ENCODE results near the gene POLR2F.

The POLR2F gene

DNA sequence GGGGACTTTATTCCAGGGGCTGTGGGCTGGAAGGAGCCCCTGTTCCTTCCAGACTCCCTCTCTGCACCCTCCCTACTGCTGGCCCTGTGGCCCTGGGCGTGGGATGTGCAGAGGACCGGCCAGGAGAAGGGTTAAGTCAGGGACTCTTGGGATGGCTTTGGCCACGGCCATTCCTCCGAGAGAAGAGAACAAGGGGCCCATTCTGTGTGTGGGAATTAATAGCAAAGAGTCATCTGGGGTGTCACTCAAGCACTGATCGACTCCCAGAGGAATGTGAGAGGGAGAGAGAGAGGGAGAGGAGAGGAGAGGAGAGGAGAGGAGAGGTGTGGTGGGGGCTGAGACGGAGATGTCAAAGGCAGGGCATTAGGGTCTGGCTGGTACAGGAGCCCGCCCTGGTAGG, 45.0 kb downstream of the POLR2F start:
- DNase-seq (ENCODE audit: extremely low read depth in 1 of 2, low read depth in 1 of 2) = no peak

DNA sequence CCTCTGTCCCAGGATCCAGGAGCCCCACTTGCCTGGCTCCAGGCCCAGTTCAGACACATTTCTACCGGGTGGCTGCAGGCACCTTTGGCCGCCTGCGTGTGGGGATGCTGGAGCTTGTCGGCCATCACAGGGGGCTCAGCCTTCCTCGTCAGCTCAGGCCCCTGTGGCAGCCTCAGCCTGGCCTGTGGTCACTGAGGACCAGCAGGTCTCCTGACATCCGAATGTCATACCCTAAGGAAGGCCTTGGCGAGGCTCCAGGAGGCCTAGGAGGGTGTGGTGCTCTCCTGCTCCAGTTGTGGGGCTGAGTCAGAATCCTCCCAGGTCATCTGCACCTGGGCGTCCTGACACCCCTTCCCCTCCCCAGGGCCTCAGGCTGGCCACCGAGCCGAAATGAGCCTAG, 45.7 kb downstream of the POLR2F start:
- no peak for DNase-seq (ENCODE audit: extremely low read depth in 1 of 2, low read depth in 1 of 2)

DNA sequence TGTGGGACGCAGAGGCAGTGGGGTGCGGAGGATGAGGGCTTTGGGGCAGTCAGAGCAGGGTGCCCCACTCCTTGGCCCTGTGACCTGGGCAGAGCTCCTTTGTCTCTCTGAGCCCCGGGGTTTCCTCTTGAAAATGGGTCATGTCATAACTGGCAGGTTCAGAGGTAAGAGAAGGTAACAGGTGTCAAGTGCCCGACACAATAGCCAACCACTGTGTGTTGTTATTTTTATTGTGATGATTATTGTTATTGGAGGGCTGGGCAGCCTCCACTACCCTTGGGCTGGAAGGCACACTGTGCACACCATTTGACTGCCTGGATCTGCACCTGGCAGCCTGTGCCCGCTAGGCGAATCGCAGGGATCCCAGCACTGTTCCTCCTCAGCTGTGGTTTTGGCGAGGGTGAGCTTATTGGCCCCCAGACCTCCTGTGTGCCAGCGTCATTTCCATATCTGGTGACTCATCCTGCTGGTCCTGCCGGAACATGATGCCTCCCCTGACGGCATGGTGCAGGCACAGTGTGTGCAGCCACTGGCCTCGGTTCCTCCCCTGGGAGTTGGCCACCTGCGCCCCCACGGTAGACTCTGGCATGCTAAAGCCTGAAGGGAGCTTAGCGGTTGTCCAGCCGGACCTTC, 46.3 kb downstream of the POLR2F start:
- DNase-seq (ENCODE audit: extremely low read depth in 1 of 2, low read depth in 1 of 2) = no peak

DNA sequence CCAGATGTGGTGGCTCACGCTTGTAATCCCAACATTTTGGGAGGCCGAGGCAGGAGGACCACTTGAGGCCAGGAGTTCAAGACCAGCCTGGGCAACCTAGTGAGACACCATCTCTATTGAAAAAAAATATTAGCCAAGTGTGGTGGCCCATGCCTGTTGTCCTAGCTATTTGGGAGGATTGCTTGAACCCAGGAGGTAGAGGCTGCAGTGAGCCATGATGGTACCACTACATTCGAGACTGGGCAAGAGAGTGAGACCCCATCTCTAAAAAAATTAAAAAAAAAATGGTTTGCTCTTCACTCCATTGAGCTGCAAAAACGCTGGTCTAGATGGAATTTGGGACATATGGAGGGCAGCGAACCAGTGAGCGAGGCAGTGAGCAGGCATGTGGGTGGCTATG, 52.4 kb downstream of the POLR2F start:
- DNase-seq (ENCODE audit: extremely low read depth in 1 of 2, low read depth in 1 of 2) = no peak

DNA sequence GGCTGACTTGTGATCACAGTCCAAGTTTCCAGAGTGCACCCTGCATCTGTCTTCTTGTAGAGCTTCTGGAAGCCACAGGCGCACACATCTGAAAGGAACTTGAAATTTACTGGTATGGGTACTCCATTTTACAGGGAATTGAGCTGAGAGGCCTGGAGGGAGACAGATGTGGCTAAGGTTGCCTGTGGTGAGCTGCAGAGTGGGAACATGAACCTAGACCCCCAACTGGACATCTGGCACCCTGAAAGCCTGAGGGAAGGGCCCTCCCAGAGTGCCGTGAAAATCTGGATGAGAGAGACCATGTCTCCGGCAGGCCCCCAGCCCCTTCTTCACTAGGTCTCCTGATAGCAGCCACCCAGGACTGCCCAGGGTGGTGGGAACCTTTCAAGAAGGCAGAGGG, 53.4 kb downstream of the POLR2F start:
- DNase-seq (ENCODE audit: extremely low read depth in 1 of 2, low read depth in 1 of 2) = no peak

DNA sequence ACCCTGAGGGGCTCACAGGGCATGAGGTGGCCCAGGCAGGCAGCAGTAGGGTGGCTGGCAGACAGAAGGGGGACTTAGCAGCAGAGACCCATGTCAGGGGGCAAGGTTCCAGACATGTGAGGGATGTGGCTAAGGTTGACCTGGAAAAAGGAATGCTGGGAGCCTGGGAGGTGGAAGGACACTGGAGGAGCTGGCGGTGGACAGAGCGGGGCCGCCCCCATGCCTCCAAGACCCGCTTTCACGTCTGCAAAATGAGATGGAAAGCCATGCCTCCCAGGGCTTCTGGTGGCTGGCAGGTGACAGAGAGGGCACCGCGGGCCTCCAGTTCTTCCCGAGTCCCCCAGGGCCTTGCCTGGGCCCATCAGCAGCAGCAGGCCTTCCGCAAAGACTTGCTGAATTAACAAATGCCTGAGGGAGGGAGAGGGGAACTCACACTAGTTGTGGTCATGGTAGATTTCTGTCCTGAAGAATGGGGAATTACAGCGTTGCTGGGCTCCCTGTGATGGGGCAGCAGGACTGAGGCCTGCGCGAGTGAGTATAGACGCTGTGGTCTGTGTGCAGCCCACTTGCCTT, 53.9 kb downstream of the POLR2F start:
- DNase-seq (ENCODE audit: extremely low read depth in 1 of 2, low read depth in 1 of 2) = no peak

DNA sequence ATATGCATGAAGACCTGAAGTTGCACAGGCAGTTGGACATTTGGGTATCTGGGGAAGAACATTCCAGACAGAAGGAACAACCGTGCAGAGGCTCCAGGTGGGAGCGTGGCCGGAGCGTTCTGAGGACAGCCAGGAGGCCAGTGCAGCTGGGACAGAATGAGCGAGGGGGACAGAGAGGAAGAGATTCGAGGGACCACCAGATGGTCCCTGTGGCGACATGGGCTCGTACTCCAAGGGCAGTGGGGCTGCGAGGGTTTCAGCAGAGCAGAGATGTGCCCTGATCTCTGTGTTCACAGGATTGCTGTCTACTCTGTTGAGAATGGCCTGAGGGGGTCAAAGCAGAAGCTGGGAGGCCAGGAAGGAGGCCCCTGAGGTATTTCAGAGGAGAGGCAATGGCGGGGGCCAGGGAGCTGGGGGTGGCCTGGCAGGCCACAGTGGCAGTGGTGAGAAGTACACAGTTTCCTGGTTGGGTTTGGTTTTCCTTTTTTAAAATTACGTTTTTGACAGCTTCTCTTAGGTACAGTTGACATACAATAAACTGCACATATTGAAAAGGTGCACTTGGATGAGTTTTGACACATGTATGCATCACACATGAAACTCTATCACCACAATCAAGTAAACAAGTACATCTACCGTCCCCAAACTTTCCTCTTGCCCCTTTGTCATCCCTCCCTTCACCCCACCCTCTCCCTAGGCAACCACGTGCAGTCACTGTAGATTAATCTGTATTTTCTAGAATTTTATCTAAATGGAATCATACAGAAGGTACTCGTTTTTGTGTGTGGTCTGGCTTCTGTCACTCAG, 55.7 kb downstream of the POLR2F start:
- DNase-seq (ENCODE audit: extremely low read depth in 1 of 2, low read depth in 1 of 2) = no peak

DNA sequence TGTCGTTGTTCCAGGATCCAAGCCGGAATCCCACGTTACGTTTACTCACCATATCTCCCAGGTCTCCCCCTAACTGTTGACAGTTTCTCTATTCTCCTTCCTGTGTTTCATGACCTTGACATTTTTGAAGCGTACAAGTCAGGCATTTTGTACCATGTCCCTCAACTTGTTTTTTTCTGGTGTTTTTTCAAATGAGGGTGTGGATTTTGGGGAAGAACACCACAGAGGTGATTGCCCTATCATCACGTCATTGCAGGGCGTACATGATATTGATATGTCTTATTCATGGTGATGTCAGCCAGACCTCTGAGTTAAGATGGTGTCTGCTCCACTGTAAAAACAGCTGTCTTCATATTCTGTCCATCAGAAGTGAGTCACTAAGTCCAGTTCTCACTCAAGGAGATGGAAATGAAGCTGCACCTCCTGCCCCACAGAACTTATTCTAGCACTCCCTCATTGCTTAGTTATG, 59.1 kb downstream of the POLR2F start:
- DNase-seq (ENCODE audit: extremely low read depth in 1 of 2, low read depth in 1 of 2) = no peak

DNA sequence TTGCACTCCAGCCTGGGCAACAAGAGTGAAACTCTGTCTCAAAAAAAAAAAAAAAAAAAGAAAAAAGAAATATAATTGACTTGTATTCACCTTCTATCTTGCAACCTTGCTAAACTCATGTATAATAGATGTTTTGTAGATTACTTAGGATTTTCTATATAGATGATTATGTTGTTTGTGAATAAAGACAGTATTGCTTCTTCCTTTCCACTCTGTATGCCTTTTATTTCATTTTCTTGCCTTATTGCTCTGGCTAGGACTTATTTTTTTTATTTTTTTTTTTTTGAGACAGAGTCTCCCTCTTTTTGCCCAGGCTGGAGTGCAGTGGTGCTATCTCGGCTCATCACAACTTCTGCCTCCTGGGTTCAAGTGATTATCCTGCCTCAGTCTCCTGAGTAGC, 60.6 kb downstream of the POLR2F start:
- DNase-seq (ENCODE audit: extremely low read depth in 1 of 2, low read depth in 1 of 2) = no peak

DNA sequence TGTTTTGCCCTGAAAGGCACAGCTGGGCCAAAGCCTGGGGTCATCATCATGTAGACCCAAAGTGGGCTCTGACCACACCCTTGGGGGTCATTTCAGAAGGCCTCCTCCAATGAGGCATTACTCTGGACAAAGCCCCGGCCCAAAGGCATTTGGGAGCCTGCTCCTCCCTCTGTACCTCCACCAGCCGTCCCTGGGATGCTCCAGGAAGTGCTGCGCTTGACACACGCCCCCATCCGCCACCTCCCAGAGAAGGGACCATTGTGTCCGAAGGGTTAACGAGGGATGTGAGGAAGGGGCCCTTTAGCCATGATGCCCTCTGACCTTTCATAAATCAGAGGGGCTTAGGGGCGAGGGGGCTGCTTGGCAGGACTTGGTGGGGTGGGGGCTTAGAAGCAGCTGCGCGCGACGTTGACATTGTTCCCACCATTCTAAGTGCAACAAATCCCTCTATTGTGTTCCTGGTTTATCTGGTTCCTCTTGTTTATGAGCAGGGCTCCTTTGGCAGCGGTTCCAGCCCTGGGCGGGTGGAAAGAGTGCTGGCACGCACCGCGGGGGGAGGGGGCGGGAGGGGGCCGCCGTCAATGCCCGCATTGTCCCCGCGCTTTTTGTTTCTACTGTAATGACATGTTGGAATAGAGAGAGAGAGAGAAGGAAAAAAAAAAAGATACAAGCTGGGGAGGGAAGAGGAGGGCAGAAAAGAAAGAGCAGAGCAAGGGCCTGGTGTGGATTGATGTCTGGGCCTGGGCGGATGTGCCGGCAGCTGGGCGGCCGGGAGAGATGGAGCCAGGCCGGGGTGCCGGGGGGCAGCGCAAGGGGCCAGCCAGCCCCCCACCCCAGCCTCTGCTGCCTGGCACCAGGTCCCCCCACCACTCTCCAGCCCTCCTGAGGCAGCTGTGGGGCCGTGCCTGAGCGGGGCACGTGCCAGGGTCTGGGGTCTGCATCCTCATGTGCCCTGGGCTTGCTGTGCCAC, 63.0 kb downstream of the POLR2F start:
- DNase-seq (ENCODE audit: extremely low read depth in 1 of 2, low read depth in 1 of 2) = no peak

DNA sequence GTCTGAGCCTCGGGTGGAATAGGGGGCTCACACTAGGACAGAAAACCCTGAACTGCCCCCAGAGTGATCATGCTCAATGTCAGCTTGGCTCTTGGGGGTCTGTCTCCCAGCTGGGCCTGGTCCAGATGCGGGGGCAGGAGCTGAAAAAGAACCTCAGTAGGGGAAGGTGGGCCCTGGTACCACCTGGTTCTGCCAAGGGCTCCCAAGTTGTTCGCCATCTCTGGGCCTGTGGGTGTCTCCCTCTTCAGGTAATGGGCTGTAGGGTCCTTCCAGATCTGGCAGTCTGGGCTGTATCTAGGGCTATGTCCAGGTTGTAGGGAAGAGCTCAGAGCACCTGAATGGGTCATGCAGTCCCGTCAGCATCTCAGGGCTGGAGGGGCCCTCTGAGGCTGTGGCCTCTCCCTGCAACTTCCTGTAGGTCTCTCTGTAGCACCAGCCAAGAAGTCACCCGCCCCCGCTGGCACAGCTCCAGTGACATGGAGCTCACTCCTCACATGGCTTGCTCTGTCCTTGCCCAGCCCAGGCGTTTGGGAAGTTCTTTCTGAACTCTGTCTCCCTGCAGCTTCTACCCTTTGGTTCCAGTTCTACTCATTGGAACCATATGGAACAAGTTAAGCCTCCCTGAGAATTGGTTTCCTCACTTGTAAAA, 63.9 kb downstream of the POLR2F start:
- DNase-seq (ENCODE audit: extremely low read depth in 1 of 2, low read depth in 1 of 2) = no peak

DNA sequence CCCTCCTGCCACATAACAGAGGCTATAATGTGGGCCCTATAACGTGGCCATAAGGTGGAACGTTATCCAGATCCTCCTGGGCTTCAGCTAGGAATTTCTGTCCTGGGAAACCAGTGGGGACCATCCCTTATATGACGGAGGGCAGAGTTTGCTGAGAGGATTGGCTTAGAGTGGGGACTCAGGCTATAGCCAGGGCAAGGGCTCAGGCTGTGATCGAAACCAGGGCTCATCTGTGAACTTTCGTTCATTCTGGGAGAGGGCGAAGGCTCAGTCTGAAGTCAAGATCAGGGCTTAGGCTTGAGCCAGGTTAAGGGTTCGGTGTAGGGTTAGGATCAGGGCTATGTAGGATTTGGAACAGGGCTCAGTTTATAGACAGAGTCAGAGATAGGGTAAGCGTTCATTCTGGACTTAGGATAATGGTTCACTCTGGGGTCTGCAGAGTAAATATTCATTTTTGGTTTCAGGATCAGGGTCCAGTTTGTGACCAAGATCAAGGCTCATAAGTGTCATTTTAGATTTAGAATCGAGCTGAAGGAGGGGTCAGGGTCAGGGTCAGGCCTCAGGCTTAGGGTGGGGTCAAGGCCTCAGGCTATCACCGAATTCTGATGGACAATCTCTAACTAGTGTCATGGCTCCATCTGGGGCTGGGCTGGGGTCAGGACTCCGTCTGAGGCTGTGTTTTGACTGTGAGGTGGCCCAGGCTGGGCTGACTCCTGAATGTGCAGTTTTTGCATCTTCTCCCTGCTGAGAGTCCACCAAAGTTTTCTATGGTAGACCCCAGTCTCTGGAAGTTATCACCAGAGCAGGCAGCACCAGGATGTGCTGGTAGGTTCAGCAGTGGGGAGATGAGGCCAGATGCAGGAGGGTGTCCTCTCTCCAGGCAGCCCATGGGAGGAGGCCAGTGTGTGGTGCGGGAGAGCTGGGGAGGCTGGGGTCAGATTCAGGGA, 64.7 kb downstream of the POLR2F start:
- no peak for DNase-seq (ENCODE audit: extremely low read depth in 1 of 2, low read depth in 1 of 2)
